Measurements from ENCODE around the gene CTNNA3.

The CTNNA3 gene

DNA sequence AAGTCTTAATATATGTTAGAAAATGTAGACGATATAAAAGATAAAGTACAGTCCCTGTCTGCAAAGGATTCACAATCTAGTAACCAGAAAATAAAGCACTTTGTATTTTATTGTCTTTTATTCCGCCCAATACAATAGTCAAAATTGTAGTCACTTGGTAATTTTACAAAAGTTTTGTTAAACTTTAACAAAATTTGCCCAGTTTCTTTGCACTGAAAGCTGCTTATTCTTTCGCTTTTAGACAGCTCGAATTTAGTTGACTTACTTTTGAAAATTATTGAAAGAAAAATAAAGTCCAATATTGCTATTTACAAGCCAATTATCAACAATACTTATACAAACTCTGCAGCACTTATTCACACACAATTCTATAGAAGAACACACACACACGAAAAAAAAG lies 1305.1 kb downstream of the CTNNA3 start:
- TF ChIP-seq EZH2phosphoT487 (IDR thresholded peaks at IDR 0.05; ENCODE audit: borderline replicate concordance) (no peak), CTCF (conservative IDR thresholded peaks at IDR 0.05; ENCODE audit: low read length) (no peak)
- H3K27me3 ChIP-seq (ENCODE audit: insufficient read depth, low read length, poor library complexity, severe bottlenecking), result no peaks in the 10 kb centered on the region
- no peak overlapping the region for H3K9ac ChIP-seq (ENCODE audit: low read depth, low read length, poor library complexity, severe bottlenecking)
- H2AFZ ChIP-seq (ENCODE audit: low read length), result no peak overlapping the region
- no peaks in the 10 kb centered on the region for H3K36me3 ChIP-seq (ENCODE audit: insufficient read depth, low read length)
- H3K4me1 ChIP-seq (ENCODE audit: insufficient read depth, low read length, poor library complexity, severe bottlenecking), result no peaks in the 10 kb centered on the region
- no peaks in the 10 kb centered on the region for H3K9me2 ChIP-seq (replicated peaks; ENCODE audit: low read depth, low read length)
- H3F3A ChIP-seq (ENCODE audit: low read depth), result no peaks in the 10 kb centered on the region
- no peaks in the 10 kb centered on the region for H4K20me1 ChIP-seq (ENCODE audit: insufficient read depth, low read length, poor library complexity, severe bottlenecking)
- no peak overlapping the region for H3K4me2 ChIP-seq (ENCODE audit: low read depth, low read length, poor library complexity, severe bottlenecking)
- H3K4me3 ChIP-seq (ENCODE audit: low read length, poor library complexity, severe bottlenecking), result no peak overlapping the region
- no peaks in the 10 kb centered on the region for H3K79me2 ChIP-seq (ENCODE audit: insufficient read depth, low read length)
- no peaks in the 10 kb centered on the region for H3K9me3 ChIP-seq (ENCODE audit: insufficient read depth, low read depth, low read length)

DNA sequence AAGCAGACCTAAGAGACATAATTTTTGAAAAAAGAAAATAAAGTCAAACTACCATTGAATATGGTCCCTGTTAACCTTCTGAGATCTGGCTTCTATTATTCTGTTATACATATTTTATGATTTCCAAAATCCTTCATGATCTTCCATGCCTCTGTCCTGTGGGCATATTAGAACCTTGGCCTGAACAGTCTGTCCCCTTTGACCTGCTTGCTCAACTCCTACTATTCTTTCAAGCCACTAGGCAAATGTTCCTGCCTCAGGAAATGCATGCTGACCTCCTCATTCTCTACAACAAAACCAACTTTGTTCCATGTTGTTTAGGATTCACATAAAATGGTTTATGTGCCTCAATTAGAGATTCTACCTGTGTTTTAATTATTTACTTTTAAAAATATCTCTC lies 1315.0 kb downstream of the CTNNA3 start:
- no peaks in the 10 kb centered on the region for H3F3A ChIP-seq (ENCODE audit: low read depth)
- no peaks in the 10 kb centered on the region for H3K79me2 ChIP-seq (ENCODE audit: insufficient read depth, low read length)
- no peaks in the 10 kb centered on the region for H3K9me3 ChIP-seq (ENCODE audit: insufficient read depth, low read depth, low read length)
- H3K36me3 ChIP-seq (ENCODE audit: insufficient read depth, low read length), result no peaks in the 10 kb centered on the region
- H3K4me2 ChIP-seq (ENCODE audit: low read depth, low read length, poor library complexity, severe bottlenecking), result no peak overlapping the region
- H4K20me1 ChIP-seq (ENCODE audit: insufficient read depth, low read length, poor library complexity, severe bottlenecking), result no peaks in the 10 kb centered on the region
- 0 out of 2 replicates have a peak, but pooled peaks cover 3% of the 10 kb centered on the region for H3K9me2 ChIP-seq (replicated peaks; ENCODE audit: low read depth, low read length)
- H3K4me1 ChIP-seq (ENCODE audit: insufficient read depth, low read length, poor library complexity, severe bottlenecking), result no peaks in the 10 kb centered on the region
- TF ChIP-seq EZH2phosphoT487 (IDR thresholded peaks at IDR 0.05; ENCODE audit: borderline replicate concordance), result no peak
- no peak for TF ChIP-seq CTCF (conservative IDR thresholded peaks at IDR 0.05; ENCODE audit: low read length)
- H2AFZ ChIP-seq (ENCODE audit: low read length), result no peak overlapping the region
- H3K27me3 ChIP-seq (ENCODE audit: insufficient read depth, low read length, poor library complexity, severe bottlenecking), result no peaks in the 10 kb centered on the region
- H3K4me3 ChIP-seq (ENCODE audit: low read length, poor library complexity, severe bottlenecking), result no peak overlapping the region
- no peak overlapping the region for H3K9ac ChIP-seq (ENCODE audit: low read depth, low read length, poor library complexity, severe bottlenecking)

DNA sequence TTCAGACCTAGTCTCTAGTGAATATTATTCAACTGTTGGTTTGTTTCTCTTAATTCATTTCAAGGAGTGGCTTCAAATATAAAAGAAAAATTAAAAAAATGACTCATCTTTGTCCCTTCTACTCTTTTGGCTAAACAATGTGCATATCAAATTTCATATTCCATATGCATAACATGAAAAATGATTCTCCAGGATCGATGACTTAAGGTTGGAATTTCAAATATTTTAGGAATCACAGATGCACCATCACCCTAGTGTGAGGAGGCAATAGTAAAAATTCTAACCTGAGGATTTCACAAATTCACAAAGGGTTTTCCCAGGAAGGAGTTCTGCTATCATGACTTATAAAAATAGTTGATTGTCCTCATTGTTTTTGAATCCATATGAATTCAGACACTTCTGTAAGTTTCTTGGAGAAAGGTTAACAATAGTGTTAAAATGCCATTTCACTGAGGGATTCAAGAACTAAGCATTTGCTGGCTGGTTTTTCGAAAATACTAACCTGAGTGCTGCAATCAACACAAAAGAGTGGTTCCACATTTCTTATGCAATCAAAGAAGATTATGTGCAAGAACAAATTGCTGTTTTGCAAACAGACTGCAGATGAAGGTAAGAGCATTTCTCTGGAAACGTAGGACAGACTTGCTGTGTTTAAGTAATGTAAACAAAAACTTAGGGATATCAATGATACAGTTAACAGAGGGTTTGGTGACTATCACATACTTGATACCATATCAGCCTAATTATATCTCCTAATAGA lies 1317.7 kb downstream of the CTNNA3 start:
- TF ChIP-seq CTCF (conservative IDR thresholded peaks at IDR 0.05; ENCODE audit: low read length) (no peak), EZH2phosphoT487 (IDR thresholded peaks at IDR 0.05; ENCODE audit: borderline replicate concordance) (no peak)
- Histone ChIP-seq H3K9ac (ENCODE audit: low read depth, low read length, poor library complexity, severe bottlenecking) (no peak overlapping the region), H4K20me1 (ENCODE audit: insufficient read depth, low read length, poor library complexity, severe bottlenecking) (no peaks in the 10 kb centered on the region), H3K9me3 (ENCODE audit: insufficient read depth, low read depth, low read length) (no peaks in the 10 kb centered on the region), H3K4me1 (ENCODE audit: insufficient read depth, low read length, poor library complexity, severe bottlenecking) (no peaks in the 10 kb centered on the region), H3K27me3 (ENCODE audit: insufficient read depth, low read length, poor library complexity, severe bottlenecking) (no peaks in the 10 kb centered on the region), H3K9me2 (replicated peaks; ENCODE audit: low read depth, low read length) (0 out of 2 replicates have a peak, but pooled peaks cover 3% of the 10 kb centered on the region), H3K4me2 (ENCODE audit: low read depth, low read length, poor library complexity, severe bottlenecking) (no peak overlapping the region), H2AFZ (ENCODE audit: low read length) (no peak overlapping the region), H3K79me2 (ENCODE audit: insufficient read depth, low read length) (no peaks in the 10 kb centered on the region), H3K36me3 (ENCODE audit: insufficient read depth, low read length) (no peaks in the 10 kb centered on the region), H3K4me3 (ENCODE audit: low read length, poor library complexity, severe bottlenecking) (no peak overlapping the region), H3F3A (ENCODE audit: low read depth) (no peaks in the 10 kb centered on the region)
